ENCODE data around the gene PRMT1.

DNA sequence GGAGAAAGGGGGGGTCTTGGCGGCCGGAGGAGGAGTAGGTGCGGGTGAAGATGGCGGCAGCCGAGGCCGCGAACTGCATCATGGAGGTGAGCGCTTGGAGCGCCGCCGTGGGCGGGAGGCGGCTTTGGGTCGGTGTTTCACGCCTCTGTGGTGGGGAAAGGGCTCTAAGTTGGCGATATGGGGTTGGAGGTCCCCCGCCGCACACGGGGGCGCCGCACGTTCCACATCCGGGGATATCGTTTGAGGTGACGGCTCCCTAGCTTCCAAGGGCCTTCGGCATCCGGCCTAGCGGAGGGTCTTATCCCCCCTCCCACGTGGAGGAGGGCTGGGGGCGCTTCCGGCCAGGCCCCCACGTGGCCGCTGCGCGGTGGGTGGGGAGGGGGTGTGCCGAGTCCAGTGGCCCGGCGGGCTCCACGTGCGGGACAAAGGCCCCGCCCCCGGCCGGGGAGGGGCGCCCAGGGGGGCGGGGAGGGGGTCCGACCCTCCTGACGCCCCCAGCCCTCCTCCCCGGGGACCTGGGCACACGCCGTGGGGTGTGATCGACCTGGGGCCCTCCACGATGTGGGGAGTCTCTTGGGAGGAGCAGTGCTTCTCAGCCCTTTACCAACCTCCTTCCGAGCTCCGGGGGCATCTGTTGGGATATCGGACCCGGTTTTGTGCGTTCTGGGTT is at the start of gene PRMT1:
- peak; percentile 85 for TF ChIP-seq POLR2A (IDR thresholded peaks at IDR 0.05)
- no peak for TF ChIP-seq CTCF (IDR thresholded peaks at IDR 0.05)
- peak; percentile 64 to 89 (median 79) for TF ChIP-seq POLR2AphosphoS5 (IDR thresholded peaks at IDR 0.05)

Data from transverse colon (tissue), 4 donors.